ENCODE measurements around the gene U2SURP. TPM values are rescaled to one million over a fixed set of nuclear protein-coding genes. Genes with fewer than 3 reads are reported as not detected.
"Not testable (repeated sequence)": the region's sequence is repeated elsewhere in the genome, so short reads cannot be mapped to it uniquely, and the experiment has no call there.

U2SURP gene
- total RNA-seq, 4 donors from 2014 or later: 35.7 to 58.6 (median 45.2) TPM

DNA sequence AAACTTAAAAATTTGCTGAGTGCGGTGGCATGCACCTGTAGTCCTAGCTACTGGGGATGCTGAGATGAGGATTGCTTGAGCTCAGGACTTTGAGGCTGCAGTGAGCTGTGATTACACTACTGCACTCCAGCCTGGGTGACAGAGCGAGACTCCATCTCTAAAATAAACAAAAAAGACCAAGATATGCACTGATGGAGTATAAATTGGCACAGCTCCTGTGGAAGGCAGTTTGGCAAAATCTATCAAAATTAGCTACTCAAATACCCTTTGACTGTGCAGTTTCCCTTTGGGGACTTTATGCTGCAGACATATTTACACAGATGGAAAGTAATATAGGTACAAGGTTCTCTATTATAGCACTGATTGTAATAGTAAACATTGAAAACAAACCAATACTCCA lies 18.1 kb upstream of the U2SURP start:
- no peaks in the 10 kb centered on the region for H3K36me3 ChIP-seq
- H3K27ac ChIP-seq (replicated peaks in 1 of 4): no peak overlapping the region
- H3K9me3 ChIP-seq: no peaks in the 10 kb centered on the region
- peaks cover 0 to 5% (median 0%) of the 10 kb centered on the region in 4 donors for H3K27me3 ChIP-seq
- H3K4me1 ChIP-seq: peaks cover 0 to 13% (median 8%) of the 10 kb centered on the region in 4 donors
- TF ChIP-seq EP300 (IDR thresholded peaks at IDR 0.05) (no peak), POLR2AphosphoS5 (IDR thresholded peaks at IDR 0.05) (no peak), POLR2A (IDR thresholded peaks at IDR 0.05; ENCODE audit: low read depth) (no peak)
- TF ChIP-seq, protein P1, sequence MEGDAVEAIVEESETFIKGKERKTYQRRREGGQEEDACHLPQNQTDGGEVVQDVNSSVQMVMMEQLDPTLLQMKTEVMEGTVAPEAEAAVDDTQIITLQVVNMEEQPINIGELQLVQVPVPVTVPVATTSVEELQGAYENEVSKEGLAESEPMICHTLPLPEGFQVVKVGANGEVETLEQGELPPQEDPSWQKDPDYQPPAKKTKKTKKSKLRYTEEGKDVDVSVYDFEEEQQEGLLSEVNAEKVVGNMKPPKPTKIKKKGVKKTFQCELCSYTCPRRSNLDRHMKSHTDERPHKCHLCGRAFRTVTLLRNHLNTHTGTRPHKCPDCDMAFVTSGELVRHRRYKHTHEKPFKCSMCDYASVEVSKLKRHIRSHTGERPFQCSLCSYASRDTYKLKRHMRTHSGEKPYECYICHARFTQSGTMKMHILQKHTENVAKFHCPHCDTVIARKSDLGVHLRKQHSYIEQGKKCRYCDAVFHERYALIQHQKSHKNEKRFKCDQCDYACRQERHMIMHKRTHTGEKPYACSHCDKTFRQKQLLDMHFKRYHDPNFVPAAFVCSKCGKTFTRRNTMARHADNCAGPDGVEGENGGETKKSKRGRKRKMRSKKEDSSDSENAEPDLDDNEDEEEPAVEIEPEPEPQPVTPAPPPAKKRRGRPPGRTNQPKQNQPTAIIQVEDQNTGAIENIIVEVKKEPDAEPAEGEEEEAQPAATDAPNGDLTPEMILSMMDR (IDR thresholded peaks at IDR 0.05): no peak
- intact Hi-C loops (cut with DNase I): no loop called here
- DNase-seq (ENCODE audit: extremely low spot score): no peak
- no peak overlapping the region for H3K4me3 ChIP-seq
- 88% methylated on average over 2 of the region's 2 CpGs for WGBS

DNA sequence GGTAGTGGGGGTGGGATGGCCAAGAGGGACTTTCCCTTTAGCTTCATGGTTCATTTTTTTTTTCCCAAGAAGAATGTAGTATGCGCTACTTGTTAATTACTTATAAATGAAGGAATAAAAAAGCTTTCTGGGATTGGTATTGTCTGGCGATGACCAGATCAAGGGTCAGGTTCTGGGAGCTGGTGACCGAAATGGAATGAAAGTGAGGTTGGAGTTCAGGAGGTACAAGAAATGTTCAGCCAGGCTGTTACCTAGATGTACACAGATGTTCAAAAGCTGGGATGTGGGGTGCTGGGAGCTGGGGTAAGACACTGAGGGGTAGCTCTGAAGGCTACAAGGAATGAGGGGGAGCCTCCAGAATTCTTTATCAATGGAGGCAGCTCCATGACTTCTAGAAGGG lies 17.1 kb upstream of the U2SURP start:
- Histone ChIP-seq H3K4me1 (peaks cover 0 to 13% (median 8%) of the 10 kb centered on the region in 4 donors), H3K4me3 (no peak overlapping the region), H3K27me3 (peaks cover 0 to 5% (median 0%) of the 10 kb centered on the region in 4 donors), H3K9me3 (no peaks in the 10 kb centered on the region), H3K36me3 (no peaks in the 10 kb centered on the region), H3K27ac (replicated peaks in 1 of 4) (no peak overlapping the region)
- WGBS: 98% methylated on average over 3 of the region's 3 CpGs
- TF ChIP-seq, protein P1 (IDR thresholded peaks at IDR 0.05): no peak
- TF ChIP-seq POLR2A (IDR thresholded peaks at IDR 0.05; ENCODE audit: low read depth) (no peak), EP300 (IDR thresholded peaks at IDR 0.05) (no peak), POLR2AphosphoS5 (IDR thresholded peaks at IDR 0.05) (no peak)
- no peak for DNase-seq (ENCODE audit: extremely low spot score)
- intact Hi-C loops (cut with DNase I): no loop called here

DNA sequence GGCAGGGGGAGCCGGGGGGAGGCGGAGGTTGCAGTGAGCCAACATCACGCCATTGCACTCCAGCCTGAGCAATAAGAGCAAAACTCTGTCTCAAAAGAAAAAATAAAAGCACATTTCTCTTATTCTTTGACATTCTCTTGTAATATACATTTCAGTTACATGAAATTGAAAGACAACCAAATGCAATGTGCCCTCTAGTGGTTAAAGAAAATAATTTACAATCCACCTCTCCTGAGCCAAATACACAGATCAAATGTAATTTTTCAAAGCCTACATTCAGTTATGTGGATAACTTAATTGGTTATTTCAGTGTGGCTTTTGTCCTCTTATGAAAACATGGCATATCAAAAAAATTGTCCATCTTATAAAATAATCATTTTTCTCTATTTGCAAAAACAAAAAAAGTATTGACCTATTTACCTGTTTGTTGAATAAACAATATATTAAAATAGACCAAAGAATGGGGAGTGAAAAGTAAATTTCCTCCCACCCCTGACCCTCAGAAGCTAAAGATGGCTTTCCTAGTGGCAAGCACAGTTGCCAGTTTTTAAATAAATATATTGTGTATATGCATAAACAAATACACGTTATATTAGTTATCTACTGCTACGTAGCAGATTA lies 14.2 kb upstream of the U2SURP start:
- TF ChIP-seq POLR2A (IDR thresholded peaks at IDR 0.05; ENCODE audit: low read depth): no peak
- TF ChIP-seq EP300 (IDR thresholded peaks at IDR 0.05): no peak
- TF ChIP-seq, protein P1 (IDR thresholded peaks at IDR 0.05): peak; percentile 57 to 71 (median 65)
- no peak for TF ChIP-seq POLR2AphosphoS5 (IDR thresholded peaks at IDR 0.05)
- 59% methylated on average over 5 of the region's 5 CpGs for WGBS
- peak overlapping the region in 3 of 4 donors; percentile 8 to 14 (median 9) for H3K27ac ChIP-seq (replicated peaks in 1 of 4)

DNA sequence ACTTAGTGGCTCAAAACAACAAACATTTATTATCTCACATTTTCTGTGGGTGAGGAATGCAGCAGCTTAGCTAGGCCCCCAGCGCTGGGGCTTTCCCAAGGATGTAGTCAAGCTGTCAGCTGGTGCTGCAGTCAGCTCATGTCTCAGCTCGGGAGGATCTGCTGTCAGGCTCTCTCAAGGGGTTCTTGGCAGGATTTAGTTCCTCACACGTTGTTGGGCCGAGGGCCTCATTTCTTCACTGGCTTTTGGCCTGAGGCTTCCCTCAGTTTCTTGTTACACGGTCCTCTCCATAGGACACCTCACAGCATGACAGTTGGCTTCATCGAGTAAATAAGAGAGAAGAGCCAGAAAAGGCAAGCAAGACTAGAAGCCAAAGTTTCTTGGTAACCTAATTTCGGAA lies 13.7 kb upstream of the U2SURP start:
- DNase-seq (ENCODE audit: extremely low spot score): no peak
- no peaks in the 10 kb centered on the region for H3K27me3 ChIP-seq
- no peaks in the 10 kb centered on the region for H3K9me3 ChIP-seq
- no peaks in the 10 kb centered on the region for H3K36me3 ChIP-seq
- WGBS: 17% methylated on average over 6 of the region's 7 CpGs
- peak overlapping the region in 3 of 4 donors; percentile 8 to 14 (median 9) for H3K27ac ChIP-seq (replicated peaks in 1 of 4)
- peaks cover 0 to 13% (median 8%) of the 10 kb centered on the region in 4 donors for H3K4me1 ChIP-seq
- H3K4me3 ChIP-seq: no peak overlapping the region
- no peak for TF ChIP-seq POLR2AphosphoS5 (IDR thresholded peaks at IDR 0.05)
- TF ChIP-seq POLR2A (IDR thresholded peaks at IDR 0.05; ENCODE audit: low read depth): no peak
- TF ChIP-seq, protein P1 (IDR thresholded peaks at IDR 0.05): no peak
- no peak for TF ChIP-seq EP300 (IDR thresholded peaks at IDR 0.05)
- intact Hi-C loops (cut with DNase I): loop anchor here (5.0 kb wide), 1 partner anchor 390 kb away; the partner anchor contains the start of gene PLS1

More for the DNA sequence above, 14.2 kb upstream of the U2SURP start:
- Histone ChIP-seq H3K9me3 (no peaks in the 10 kb centered on the region), H3K36me3 (no peaks in the 10 kb centered on the region), H3K27me3 (no peaks in the 10 kb centered on the region), H3K4me1 (peaks cover 0 to 13% (median 8%) of the 10 kb centered on the region in 4 donors), H3K4me3 (no peak overlapping the region)
- DNase-seq (ENCODE audit: extremely low spot score): no peak
- intact Hi-C loops (cut with DNase I): loop anchor here (5.0 kb wide), 1 partner anchor 390 kb away; the partner anchor contains the start of gene PLS1

DNA sequence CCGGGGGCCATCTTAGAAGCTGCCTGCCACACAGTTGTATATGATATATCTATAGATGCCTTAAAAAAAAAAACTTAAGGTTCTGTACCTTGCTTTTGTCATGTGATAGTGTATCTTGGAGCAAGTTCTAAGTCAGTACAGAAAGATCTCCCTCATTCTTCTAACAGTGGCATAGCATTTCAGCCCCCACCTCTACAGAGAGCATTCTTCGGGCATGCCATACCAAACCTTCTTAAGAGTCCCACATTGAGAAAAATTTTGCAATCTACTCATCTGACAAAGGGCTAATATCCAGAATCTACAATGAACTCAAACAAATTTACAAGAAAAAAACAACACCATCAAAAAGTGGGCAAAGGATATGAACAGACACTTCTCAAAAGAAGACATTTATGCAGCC lies 13.1 kb upstream of the U2SURP start:
- intact Hi-C loops (cut with DNase I): loop anchor here (5.0 kb wide), 1 partner anchor 391 kb away; the partner anchor contains the start of gene PLS1
- H3K27ac ChIP-seq (replicated peaks in 1 of 4): not testable (repeated sequence)

DNA sequence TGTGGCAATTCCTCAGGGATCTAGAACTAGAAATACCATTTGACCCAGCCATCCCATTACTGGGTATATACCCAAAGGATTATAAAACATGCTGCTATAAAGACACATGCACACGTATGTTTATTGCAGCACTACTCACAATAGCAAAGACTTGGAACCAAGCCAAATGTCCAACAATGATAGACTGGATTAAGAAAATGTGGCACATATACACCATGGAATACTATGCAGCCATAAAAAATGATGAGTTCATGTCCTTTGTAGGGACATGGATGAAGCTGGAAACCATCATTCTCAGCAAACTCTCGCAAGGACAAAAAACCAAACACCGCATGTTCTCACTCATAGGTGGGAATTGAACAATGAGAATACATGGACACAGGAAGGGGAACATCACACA lies 12.5 kb upstream of the U2SURP start:
- not testable (repeated sequence) for H3K27ac ChIP-seq (replicated peaks in 1 of 4); DNase-seq (ENCODE audit: extremely low spot score); H3K4me3 ChIP-seq; H3K27me3 ChIP-seq; H3K36me3 ChIP-seq; H3K9me3 ChIP-seq
- intact Hi-C loops (cut with DNase I): loop anchor here (5.0 kb wide), 1 partner anchor 392 kb away; the partner anchor contains the start of gene PLS1
- WGBS: 85% methylated on average over 2 of the region's 3 CpGs
- H3K4me1 ChIP-seq: peaks cover 0 to 13% (median 8%) of the 10 kb centered on the region in 4 donors

More for the DNA sequence above, 13.1 kb upstream of the U2SURP start:
- not testable (repeated sequence) for H3K9me3 ChIP-seq; H3K36me3 ChIP-seq; DNase-seq (ENCODE audit: extremely low spot score); H3K4me3 ChIP-seq; H3K27me3 ChIP-seq
- WGBS: 89% methylated on average over 2 of the region's 2 CpGs
- peaks cover 0 to 13% (median 8%) of the 10 kb centered on the region in 4 donors for H3K4me1 ChIP-seq
